ENCODE measurements around the gene NUDT13.
"Not testable (repeated sequence)": the region's sequence is repeated elsewhere in the genome, so short reads cannot be mapped to it uniquely, and the experiment has no call there.

The NUDT13 gene

DNA sequence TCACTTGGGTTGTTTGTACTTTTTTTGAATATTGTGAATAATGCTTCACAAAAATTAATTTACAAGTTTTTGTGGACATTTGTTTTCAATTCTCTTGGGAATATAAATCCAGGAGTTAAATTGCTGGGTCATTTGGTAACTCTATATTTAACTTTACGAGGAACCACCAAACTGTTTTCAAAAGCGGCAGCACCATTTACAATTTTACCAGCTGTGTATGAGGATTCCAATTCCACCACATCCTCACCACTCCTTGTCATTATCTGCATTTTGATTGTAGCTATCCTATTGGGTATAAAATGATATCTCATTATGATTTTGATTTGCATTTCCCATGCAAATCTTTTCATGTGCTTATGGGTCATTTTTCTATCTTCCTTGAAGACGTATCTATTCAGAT is 4.0 kb upstream of the NUDT13 start:
- TF ChIP-seq, protein P1, sequence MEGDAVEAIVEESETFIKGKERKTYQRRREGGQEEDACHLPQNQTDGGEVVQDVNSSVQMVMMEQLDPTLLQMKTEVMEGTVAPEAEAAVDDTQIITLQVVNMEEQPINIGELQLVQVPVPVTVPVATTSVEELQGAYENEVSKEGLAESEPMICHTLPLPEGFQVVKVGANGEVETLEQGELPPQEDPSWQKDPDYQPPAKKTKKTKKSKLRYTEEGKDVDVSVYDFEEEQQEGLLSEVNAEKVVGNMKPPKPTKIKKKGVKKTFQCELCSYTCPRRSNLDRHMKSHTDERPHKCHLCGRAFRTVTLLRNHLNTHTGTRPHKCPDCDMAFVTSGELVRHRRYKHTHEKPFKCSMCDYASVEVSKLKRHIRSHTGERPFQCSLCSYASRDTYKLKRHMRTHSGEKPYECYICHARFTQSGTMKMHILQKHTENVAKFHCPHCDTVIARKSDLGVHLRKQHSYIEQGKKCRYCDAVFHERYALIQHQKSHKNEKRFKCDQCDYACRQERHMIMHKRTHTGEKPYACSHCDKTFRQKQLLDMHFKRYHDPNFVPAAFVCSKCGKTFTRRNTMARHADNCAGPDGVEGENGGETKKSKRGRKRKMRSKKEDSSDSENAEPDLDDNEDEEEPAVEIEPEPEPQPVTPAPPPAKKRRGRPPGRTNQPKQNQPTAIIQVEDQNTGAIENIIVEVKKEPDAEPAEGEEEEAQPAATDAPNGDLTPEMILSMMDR (IDR thresholded peaks at IDR 0.05; ENCODE audit: low read depth, low read length): no peak
- TF ChIP-seq EZH2phosphoT487 (IDR thresholded peaks at IDR 0.05; ENCODE audit: low read depth): no peak
- Histone ChIP-seq H3K4me1 (ENCODE audit: low read length) (no peaks in the 10 kb centered on the region), H2AFZ (ENCODE audit: low read depth, low read length) (no peak overlapping the region), H3K9ac (ENCODE audit: low read length) (no peak overlapping the region), H3K9me3 (ENCODE audit: insufficient read depth, low read length) (no peaks in the 10 kb centered on the region), H3K79me2 (ENCODE audit: low read length) (no peaks in the 10 kb centered on the region), H3K27ac (ENCODE audit: low read length) (no peak overlapping the region), H3K36me3 (replicated peaks; ENCODE audit: low read depth, low read length) (no peaks in the 10 kb centered on the region), H3K4me2 (ENCODE audit: low read length) (no peak overlapping the region), H3K27me3 (ENCODE audit: low read depth, low read length) (no peaks in the 10 kb centered on the region), H3K4me3 (ENCODE audit: low read length) (no peak overlapping the region), H4K20me1 (ENCODE audit: insufficient read depth, low read length) (no peaks in the 10 kb centered on the region)

DNA sequence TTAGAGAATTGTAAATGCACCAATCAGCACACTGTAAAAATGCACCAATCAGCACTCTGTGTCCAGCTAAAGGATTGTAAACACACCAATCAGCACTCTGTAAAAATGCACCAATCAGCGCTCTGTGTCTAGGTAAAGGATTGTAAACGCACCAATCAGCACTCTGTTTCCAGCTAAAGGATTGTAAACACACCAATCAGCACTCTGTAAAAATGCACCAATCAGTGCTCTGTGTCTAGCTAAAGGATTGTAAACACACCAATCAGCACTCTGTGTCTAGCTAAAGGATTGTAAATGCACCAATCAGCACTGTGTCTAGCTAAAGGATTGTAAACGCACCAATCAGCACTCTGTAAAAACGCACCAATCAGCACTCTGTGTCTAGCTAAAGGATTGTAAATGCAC is 1.0 kb upstream of the NUDT13 start:
- not testable (repeated sequence) for H3K79me2 ChIP-seq (ENCODE audit: low read length); H3K4me2 ChIP-seq (ENCODE audit: low read length); H3K36me3 ChIP-seq (replicated peaks; ENCODE audit: low read depth, low read length); H3K9me3 ChIP-seq (ENCODE audit: insufficient read depth, low read length); H3K27me3 ChIP-seq (ENCODE audit: low read depth, low read length); H3K4me1 ChIP-seq (ENCODE audit: low read length); H3K4me3 ChIP-seq (ENCODE audit: low read length); H3K27ac ChIP-seq (ENCODE audit: low read length); H4K20me1 ChIP-seq (ENCODE audit: insufficient read depth, low read length); H3K9ac ChIP-seq (ENCODE audit: low read length); H2AFZ ChIP-seq (ENCODE audit: low read depth, low read length)

DNA sequence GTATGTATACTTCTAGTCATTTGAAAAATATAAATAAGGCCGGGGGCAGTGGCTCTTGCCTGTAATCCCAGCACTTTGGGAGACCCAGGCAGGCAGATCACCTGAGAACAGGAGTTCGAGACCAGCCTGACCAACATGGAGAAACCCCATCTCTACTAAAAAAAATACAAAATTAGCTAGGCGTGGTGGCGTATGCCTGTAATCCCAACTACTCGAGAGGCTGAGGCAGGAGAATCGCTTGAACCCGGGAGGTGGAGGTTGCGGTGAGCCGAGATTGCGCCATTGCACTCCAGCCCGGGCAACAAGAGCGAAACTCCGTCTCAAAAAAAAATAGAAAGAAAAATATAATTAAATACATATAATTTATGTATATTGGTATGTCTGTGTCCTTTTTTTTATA is 1.8 kb downstream of the NUDT13 start:
- not testable (repeated sequence) for H3K9ac ChIP-seq (ENCODE audit: low read length); H3K4me1 ChIP-seq (ENCODE audit: low read length); H3K4me2 ChIP-seq (ENCODE audit: low read length); H3K9me3 ChIP-seq (ENCODE audit: insufficient read depth, low read length); H3K4me3 ChIP-seq (ENCODE audit: low read length); H3K36me3 ChIP-seq (replicated peaks; ENCODE audit: low read depth, low read length); H4K20me1 ChIP-seq (ENCODE audit: insufficient read depth, low read length); H2AFZ ChIP-seq (ENCODE audit: low read depth, low read length); H3K79me2 ChIP-seq (ENCODE audit: low read length); H3K27ac ChIP-seq (ENCODE audit: low read length); H3K27me3 ChIP-seq (ENCODE audit: low read depth, low read length)

DNA sequence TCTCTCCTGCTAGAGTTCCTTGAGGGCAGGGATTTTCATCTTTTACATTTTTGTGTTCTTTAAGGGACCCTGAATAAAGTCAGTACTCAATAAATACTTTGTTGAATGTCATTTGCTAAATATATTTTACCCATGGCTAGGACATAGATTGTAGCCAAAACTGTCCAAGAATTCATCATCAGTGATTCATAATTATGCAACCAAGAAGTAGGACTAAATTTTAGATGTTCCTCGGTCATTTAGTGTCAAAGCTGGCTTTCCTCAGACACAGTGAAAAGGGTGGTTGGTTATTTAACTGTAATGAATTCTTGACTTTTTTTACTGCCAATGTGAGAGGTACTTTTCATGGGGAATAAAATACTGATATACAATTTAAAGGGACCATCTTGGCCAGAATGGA is 3.3 kb downstream of the NUDT13 start:
- H3K4me3 ChIP-seq (ENCODE audit: low read length): no peak overlapping the region
- no peak overlapping the region for H3K9ac ChIP-seq (ENCODE audit: low read length)
- H3K79me2 ChIP-seq (ENCODE audit: low read length): no peaks in the 10 kb centered on the region
- H2AFZ ChIP-seq (ENCODE audit: low read depth, low read length): no peak overlapping the region
- no peaks in the 10 kb centered on the region for H3K27me3 ChIP-seq (ENCODE audit: low read depth, low read length)
- H3K36me3 ChIP-seq (replicated peaks; ENCODE audit: low read depth, low read length): no peaks in the 10 kb centered on the region
- TF ChIP-seq, protein P1 (IDR thresholded peaks at IDR 0.05; ENCODE audit: low read depth, low read length): no peak
- TF ChIP-seq EZH2phosphoT487 (IDR thresholded peaks at IDR 0.05; ENCODE audit: low read depth): no peak
- no peak overlapping the region for H3K27ac ChIP-seq (ENCODE audit: low read length)
- no peaks in the 10 kb centered on the region for H4K20me1 ChIP-seq (ENCODE audit: insufficient read depth, low read length)
- H3K4me2 ChIP-seq (ENCODE audit: low read length): no peak overlapping the region
- H3K9me3 ChIP-seq (ENCODE audit: insufficient read depth, low read length): no peaks in the 10 kb centered on the region
- no peaks in the 10 kb centered on the region for H3K4me1 ChIP-seq (ENCODE audit: low read length)

DNA sequence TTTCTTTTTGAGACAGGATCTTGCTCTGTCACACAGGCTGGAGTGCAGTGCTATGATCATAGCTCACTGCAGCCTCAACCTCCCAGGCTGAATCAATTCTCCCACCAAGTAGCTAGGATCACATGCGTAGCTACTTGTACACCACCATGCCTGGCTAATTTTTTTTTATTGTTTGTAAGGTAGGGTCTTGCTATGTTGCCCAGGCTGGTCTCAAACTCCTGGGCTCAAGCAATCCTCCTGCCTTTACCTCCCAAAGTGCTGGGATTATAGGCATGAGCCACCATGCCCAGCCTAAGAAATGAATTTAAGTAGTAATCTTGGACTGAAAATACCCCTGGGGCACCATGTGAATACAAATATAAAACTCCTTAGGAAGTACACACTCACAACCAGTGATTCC is 5.8 kb downstream of the NUDT13 start:
- Histone ChIP-seq H3K27ac (ENCODE audit: low read length) (no peak overlapping the region), H3K79me2 (ENCODE audit: low read length) (no peaks in the 10 kb centered on the region), H2AFZ (ENCODE audit: low read depth, low read length) (no peak overlapping the region), H3K36me3 (replicated peaks; ENCODE audit: low read depth, low read length) (no peaks in the 10 kb centered on the region), H3K9me3 (ENCODE audit: insufficient read depth, low read length) (no peaks in the 10 kb centered on the region), H3K9ac (ENCODE audit: low read length) (no peak overlapping the region), H3K4me3 (ENCODE audit: low read length) (no peak overlapping the region), H3K4me2 (ENCODE audit: low read length) (no peak overlapping the region), H4K20me1 (ENCODE audit: insufficient read depth, low read length) (no peaks in the 10 kb centered on the region), H3K27me3 (ENCODE audit: low read depth, low read length) (no peaks in the 10 kb centered on the region), H3K4me1 (ENCODE audit: low read length) (no peaks in the 10 kb centered on the region)
- no peak for TF ChIP-seq EZH2phosphoT487 (IDR thresholded peaks at IDR 0.05; ENCODE audit: low read depth)
- TF ChIP-seq, protein P1 (IDR thresholded peaks at IDR 0.05; ENCODE audit: low read depth, low read length): no peak

Data from OCI-LY3 (cell line).